RWPE1 (cell line): ENCODE measurements around the gene EBNA1BP2.

Experiments used
- CTCF ChIA-PET: fragments of 350-600 bp; sonication (Branson Sonifier 250); formaldehyde crosslinking; extraction: SDS; loops from one replicate; lab custom pipeline; 2021; lab: Yijun Ruan, JAX
- POLR2A ChIA-PET: fragments of 400-600 bp; formaldehyde crosslinking; extraction: SDS; loops from one replicate; lab custom pipeline; 2020; ENCODE audit warnings: antibody characterized with exemption; ENCODE audit not compliant: low non-redundant PET; lab: Yijun Ruan, JAX
- DNase-seq: peaks from one replicate; pipeline ENCODE4 v3.0.0; 2012; ENCODE audit warnings: low spot score
- H3K27ac ChIP-seq: fragments of 450-650 bp; 2 replicates; pipeline ENCODE4 v1.5.1; 2017
- CTCF ChIP-seq: fragments of 450-650 bp; conservative IDR thresholded peaks from 2 replicates; pipeline ENCODE4 v1.5.1; 2017; ENCODE audit warnings: low read depth, mild to moderate bottlenecking

Gene EBNA1BP2

GRCh38 chr1:43174873-43175272 lies 2.8 kb upstream of the EBNA1BP2 start:
- TF ChIP-seq CTCF, result no peak
- no peak for DNase-seq
- ChIA-PET POLR2A (no interaction called here), CTCF (no interaction called here)
- H3K27ac ChIP-seq, result no peak overlapping the region

GRCh38 chr1:43172527-43172972 lies 460 bp upstream of the EBNA1BP2 start:
- peak overlapping the region; percentile 59 for H3K27ac ChIP-seq
- CTCF ChIA-PET, result interaction anchor here (1.0 kb wide), 1 partner anchor 11 kb away, joined by 3 read pairs; no protein-coding TSS in a partner anchor
- no peak for TF ChIP-seq CTCF
- POLR2A ChIA-PET, result interaction anchor here (0.7 to 0.8 kb wide), 2 partner anchors 37 to 747 kb away, joined by 4 read pairs; no protein-coding TSS in a partner anchor
- DNase-seq, result peak; percentile 97

GRCh38 chr1:43171312-43171875 lies 696 bp downstream of the EBNA1BP2 start:
- CTCF ChIA-PET, result interaction anchor here (0.7 kb wide), 1 partner anchor 26 kb away, joined by 3 read pairs; no protein-coding TSS in a partner anchor
- POLR2A ChIA-PET, result interaction anchor here (0.8 to 0.9 kb wide), 2 partner anchors 48 to 748 kb away, joined by 4 read pairs; no protein-coding TSS in a partner anchor
- DNase-seq, result peak; percentile 15
- TF ChIP-seq CTCF, result no peak
- H3K27ac ChIP-seq, result peak overlapping the region; percentile 59

GRCh38 chr1:43165765-43166164 lies 6.3 kb downstream of the EBNA1BP2 start:
- CTCF ChIA-PET, result interaction anchor here (0.5 kb wide), 1 partner anchor 84 kb away, joined by 3 read pairs; no protein-coding TSS in a partner anchor
- TF ChIP-seq CTCF, result no peak
- POLR2A ChIA-PET, result no interaction called here
- DNase-seq, result no peak
- no peak overlapping the region for H3K27ac ChIP-seq

- no peak for TF ChIP-seq CTCF
- ChIA-PET POLR2A (no interaction called here), CTCF (interaction anchor here (0.6 to 1.0 kb wide), 2 partner anchors 27 to 62 kb away, joined by 3 read pairs; no protein-coding TSS in a partner anchor)
- no peak overlapping the region for H3K27ac ChIP-seq
- DNase-seq, result no peak
These were observed 6.9 kb downstream of the EBNA1BP2 start for GRCh38 chr1:43165162-43165561.

GRCh38 chr1:43156026-43156425 lies 16.1 kb downstream of the EBNA1BP2 start:
- POLR2A ChIA-PET, result no interaction called here
- DNase-seq, result no peak
- CTCF ChIA-PET, result no interaction called here
- no peak overlapping the region for H3K27ac ChIP-seq
- TF ChIP-seq CTCF, result no peak
